ENCODE measurements around the gene HYAL2.

HYAL2 gene

GRCh38 chr3:50322386-50323091 lies at the start of gene HYAL2:
Gene HYAL2 (minus strand): TSS chr3:50322745. CDS start chr3:50320489, 2,256 bp downstream.
- peak within 1 kb of the TSS; percentile 99 for H3K9ac ChIP-seq (ENCODE audit: insufficient read length, low read depth)
- peaks cover 49% of the 10 kb centered on the region for H3K4me1 ChIP-seq (ENCODE audit: insufficient read depth, insufficient read length)
- peaks cover 71% of the 10 kb centered on the region for H3K36me3 ChIP-seq (ENCODE audit: insufficient read depth, insufficient read length, low read length)
- H3K27me3 ChIP-seq (ENCODE audit: insufficient read depth, insufficient read length): no peaks in the 10 kb centered on the region
- TF ChIP-seq ZNF274 (IDR thresholded peaks at IDR 0.05; ENCODE audit: low read depth, low read length) (no peak), SUZ12 (IDR thresholded peaks at IDR 0.05; ENCODE audit: extremely low read depth, insufficient read depth, insufficient read length) (no peak), YY1 (IDR thresholded peaks at IDR 0.05; ENCODE audit: insufficient read depth, insufficient read length) (no peak)
- no peak for DNase-seq (ENCODE audit: low read depth, low spot score)
- H3K4me3 ChIP-seq (ENCODE audit: insufficient read length, low read depth): peak within 1 kb of the TSS; percentile 87
- no peaks in the 10 kb centered on the region for H3K9me3 ChIP-seq (ENCODE audit: insufficient read depth, low read length)

GRCh38 chr3:50371133-50371685 lies 48.7 kb upstream of the HYAL2 start:
- Histone ChIP-seq H3K9me3 (ENCODE audit: insufficient read depth, low read length) (no peaks in the 10 kb centered on the region), H3K27me3 (ENCODE audit: insufficient read depth, insufficient read length) (no peaks in the 10 kb centered on the region), H3K9ac (ENCODE audit: insufficient read length, low read depth) (no peak overlapping the region), H3K36me3 (ENCODE audit: insufficient read depth, insufficient read length, low read length) (no peaks in the 10 kb centered on the region), H3K4me1 (ENCODE audit: insufficient read depth, insufficient read length) (peaks cover 23% of the 10 kb centered on the region), H3K4me3 (ENCODE audit: insufficient read length, low read depth) (no peak overlapping the region)
- no peak for TF ChIP-seq YY1 (IDR thresholded peaks at IDR 0.05; ENCODE audit: insufficient read depth, insufficient read length)
- no peak for TF ChIP-seq SUZ12 (IDR thresholded peaks at IDR 0.05; ENCODE audit: extremely low read depth, insufficient read depth, insufficient read length)
- TF ChIP-seq ZNF274 (IDR thresholded peaks at IDR 0.05; ENCODE audit: low read depth, low read length): no peak
- DNase-seq (ENCODE audit: low read depth, low spot score): no peak

GRCh38 chr3:50370594-50370993 lies 48.0 kb upstream of the HYAL2 start:
- H3K4me3 ChIP-seq (ENCODE audit: insufficient read length, low read depth): no peak overlapping the region
- no peaks in the 10 kb centered on the region for H3K36me3 ChIP-seq (ENCODE audit: insufficient read depth, insufficient read length, low read length)
- TF ChIP-seq ZNF274 (IDR thresholded peaks at IDR 0.05; ENCODE audit: low read depth, low read length) (no peak), SUZ12 (IDR thresholded peaks at IDR 0.05; ENCODE audit: extremely low read depth, insufficient read depth, insufficient read length) (no peak), YY1 (IDR thresholded peaks at IDR 0.05; ENCODE audit: insufficient read depth, insufficient read length) (no peak)
- H3K4me1 ChIP-seq (ENCODE audit: insufficient read depth, insufficient read length): peaks cover 26% of the 10 kb centered on the region
- H3K27me3 ChIP-seq (ENCODE audit: insufficient read depth, insufficient read length): peaks cover 2% of the 10 kb centered on the region
- no peaks in the 10 kb centered on the region for H3K9me3 ChIP-seq (ENCODE audit: insufficient read depth, low read length)
- no peak overlapping the region for H3K9ac ChIP-seq (ENCODE audit: insufficient read length, low read depth)
- DNase-seq (ENCODE audit: low read depth, low spot score): no peak

GRCh38 chr3:50369012-50369670 lies 46.6 kb upstream of the HYAL2 start:
- H3K4me3 ChIP-seq (ENCODE audit: insufficient read length, low read depth): no peak overlapping the region
- H3K36me3 ChIP-seq (ENCODE audit: insufficient read depth, insufficient read length, low read length): no peaks in the 10 kb centered on the region
- DNase-seq (ENCODE audit: low read depth, low spot score): no peak

GRCh38 chr3:50365842-50366220 lies 43.3 kb upstream of the HYAL2 start:
- peaks cover 18% of the 10 kb centered on the region for H3K27me3 ChIP-seq (ENCODE audit: insufficient read depth, insufficient read length)
- DNase-seq (ENCODE audit: low read depth, low spot score): no peak
- H3K9me3 ChIP-seq (ENCODE audit: insufficient read depth, low read length): no peaks in the 10 kb centered on the region
- TF ChIP-seq SUZ12 (IDR thresholded peaks at IDR 0.05; ENCODE audit: extremely low read depth, insufficient read depth, insufficient read length) (no peak), ZNF274 (IDR thresholded peaks at IDR 0.05; ENCODE audit: low read depth, low read length) (no peak), YY1 (IDR thresholded peaks at IDR 0.05; ENCODE audit: insufficient read depth, insufficient read length) (no peak)
- no peak overlapping the region for H3K4me3 ChIP-seq (ENCODE audit: insufficient read length, low read depth)
- peak overlapping the region; percentile 79 for H3K9ac ChIP-seq (ENCODE audit: insufficient read length, low read depth)
- H3K4me1 ChIP-seq (ENCODE audit: insufficient read depth, insufficient read length): peaks cover 13% of the 10 kb centered on the region
- no peaks in the 10 kb centered on the region for H3K36me3 ChIP-seq (ENCODE audit: insufficient read depth, insufficient read length, low read length)

More at GRCh38 chr3:50369012-50369670, 46.6 kb upstream of the HYAL2 start:
- Histone ChIP-seq H3K4me1 (ENCODE audit: insufficient read depth, insufficient read length) (peaks cover 26% of the 10 kb centered on the region), H3K27me3 (ENCODE audit: insufficient read depth, insufficient read length) (peaks cover 9% of the 10 kb centered on the region), H3K9me3 (ENCODE audit: insufficient read depth, low read length) (no peaks in the 10 kb centered on the region), H3K9ac (ENCODE audit: insufficient read length, low read depth) (no peak overlapping the region)
- TF ChIP-seq SUZ12 (IDR thresholded peaks at IDR 0.05; ENCODE audit: extremely low read depth, insufficient read depth, insufficient read length) (no peak), ZNF274 (IDR thresholded peaks at IDR 0.05; ENCODE audit: low read depth, low read length) (no peak), YY1 (IDR thresholded peaks at IDR 0.05; ENCODE audit: insufficient read depth, insufficient read length) (no peak)

- peak; percentile 68 for DNase-seq (ENCODE audit: low read depth, low spot score)
- peaks cover 18% of the 10 kb centered on the region for H3K27me3 ChIP-seq (ENCODE audit: insufficient read depth, insufficient read length)
- H3K36me3 ChIP-seq (ENCODE audit: insufficient read depth, insufficient read length, low read length): no peaks in the 10 kb centered on the region
- no peaks in the 10 kb centered on the region for H3K9me3 ChIP-seq (ENCODE audit: insufficient read depth, low read length)
- peak overlapping the region; percentile 79 for H3K9ac ChIP-seq (ENCODE audit: insufficient read length, low read depth)
- H3K4me3 ChIP-seq (ENCODE audit: insufficient read length, low read depth): peak overlapping the region; percentile 59
- peaks cover 13% of the 10 kb centered on the region for H3K4me1 ChIP-seq (ENCODE audit: insufficient read depth, insufficient read length)
- TF ChIP-seq YY1 (IDR thresholded peaks at IDR 0.05; ENCODE audit: insufficient read depth, insufficient read length): no peak
- TF ChIP-seq SUZ12 (IDR thresholded peaks at IDR 0.05; ENCODE audit: extremely low read depth, insufficient read depth, insufficient read length): no peak
- no peak for TF ChIP-seq ZNF274 (IDR thresholded peaks at IDR 0.05; ENCODE audit: low read depth, low read length)
Observed at GRCh38 chr3:50365080-50365841, 42.7 kb upstream of the HYAL2 start.
